Stimulated activated naive CD8-positive, alpha-beta T cell treated with anti-CD3 and anti-CD28 coated beads, Interleukin-15, Interleukin-2, amounts not matched to agents 100 ng/mL and 50 ng/mL, for 24 hours (primary cell): Measurements from ENCODE around the gene NOVA2.

Source experiments
- H3K27ac Mint-ChIP-seq: one replicate; pipeline ENCODE4 v1.8.0; 2021; ENCODE audit warnings: mild to moderate bottlenecking, mixed read lengths
- H3K27me3 Mint-ChIP-seq: one replicate; pipeline ENCODE4 v1.8.0; 2021; ENCODE audit warnings: mixed read lengths
- H3K36me3 Mint-ChIP-seq: one replicate; pipeline ENCODE4 v1.8.0; 2021; ENCODE audit warnings: low read depth, mixed read lengths
- H3K4me1 Mint-ChIP-seq: one replicate; pipeline ENCODE4 v1.8.0; 2021; ENCODE audit warnings: low read depth, mixed read lengths
- H3K4me3 Mint-ChIP-seq: one replicate; pipeline ENCODE4 v1.8.0; 2021; ENCODE audit warnings: mild to moderate bottlenecking, mixed read lengths
- H3K9me3 Mint-ChIP-seq: one replicate; pipeline ENCODE4 v1.8.0; 2021; ENCODE audit warnings: mixed read lengths

Gene NOVA2

DNA sequence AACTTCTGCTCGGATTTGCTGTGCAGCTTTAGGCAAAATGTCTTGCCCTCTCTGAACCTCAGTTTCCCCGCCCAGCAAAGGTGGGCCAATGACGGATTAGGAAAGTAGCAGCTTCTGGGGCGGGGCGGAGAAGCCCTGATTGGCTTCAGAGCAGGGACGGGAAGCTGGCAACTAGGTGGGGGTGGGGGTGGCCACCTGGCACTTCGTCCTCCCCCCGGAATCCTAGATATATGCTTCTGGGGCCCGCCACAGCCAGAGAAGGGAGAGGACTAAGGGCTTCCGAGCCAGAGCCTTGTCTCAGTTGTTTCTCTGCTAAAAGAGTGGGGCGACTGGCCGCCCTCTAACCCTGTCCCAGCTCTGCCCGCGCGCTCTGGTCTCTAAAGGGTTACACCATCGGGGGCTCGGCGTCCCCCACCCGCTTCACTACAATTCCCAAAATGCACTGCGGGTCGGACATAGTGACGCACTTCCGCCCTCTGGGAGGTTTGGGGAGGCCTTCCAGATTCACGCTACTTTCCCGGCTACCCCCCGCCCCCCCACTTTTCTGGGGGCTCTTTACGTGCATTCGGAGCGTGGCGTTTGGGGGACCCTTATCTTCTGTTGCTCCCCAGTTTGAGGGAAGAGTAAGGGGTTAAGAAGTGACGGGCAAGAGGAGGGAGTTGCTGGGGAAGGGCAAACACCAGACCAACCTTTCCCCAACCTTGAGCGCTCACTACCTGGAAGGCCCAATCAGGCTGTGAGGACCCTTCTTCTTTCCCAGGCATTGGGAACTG, 87.1 kb downstream of the NOVA2 start:
- Mint-ChIP-seq H3K27ac (peak overlapping the region; percentile 92), H3K4me1 (peaks cover 29% of the 10 kb centered on the region), H3K36me3 (no peaks in the 10 kb centered on the region), H3K4me3 (peak overlapping the region; percentile 88), H3K9me3 (no peaks in the 10 kb centered on the region), H3K27me3 (no peaks in the 10 kb centered on the region)

DNA sequence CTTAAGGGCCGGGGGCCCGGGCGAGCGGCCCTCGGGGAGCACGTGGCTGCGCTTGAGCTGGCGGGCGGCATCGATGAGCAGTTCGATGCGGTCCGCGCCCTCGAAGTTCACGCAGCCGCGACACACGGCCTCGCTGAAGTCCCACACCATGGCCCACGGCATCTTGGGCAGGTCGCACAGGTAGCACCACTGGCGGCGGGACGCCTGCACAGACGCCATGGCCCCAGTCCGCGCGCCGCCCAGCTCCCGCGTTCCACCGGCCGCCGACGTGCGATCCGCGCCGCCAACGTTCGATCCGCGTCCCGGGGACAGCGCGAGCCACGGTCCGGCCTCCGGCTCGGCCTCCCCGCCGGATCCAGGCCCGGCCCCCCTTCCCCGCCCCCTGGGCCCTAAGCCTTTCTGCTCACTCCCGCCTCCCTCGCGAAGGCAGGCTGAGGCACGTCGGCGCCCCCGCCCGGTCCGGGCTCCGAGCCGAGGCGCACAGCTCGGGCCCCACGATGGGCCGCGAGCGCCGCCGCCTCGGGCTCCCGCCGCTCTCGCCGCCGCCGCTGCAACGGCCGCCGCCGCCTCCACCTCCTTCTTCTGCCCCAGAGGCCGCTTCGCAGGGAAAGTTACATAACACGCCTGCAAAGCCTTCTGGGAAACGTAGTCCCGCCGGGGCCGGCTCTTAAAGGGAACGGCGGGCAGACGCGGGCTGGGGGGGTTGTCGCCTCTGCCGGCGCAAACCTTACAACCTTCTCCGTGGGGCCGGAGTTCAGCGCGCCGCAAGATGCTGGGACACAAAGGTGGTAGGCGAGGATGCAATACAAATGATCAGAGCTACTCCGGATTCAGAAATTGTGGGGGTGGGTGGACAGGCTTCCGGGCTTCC, 87.9 kb downstream of the NOVA2 start, which contains the start of gene IRF2BP1:
IRF2BP1 (minus strand) TSS at position 586 of the 871 bp plus-strand sequence; CDS start at position 219, 367 bp downstream.
- Mint-ChIP-seq H3K4me1 (peaks cover 36% of the 10 kb centered on the region), H3K4me3 (peak within 1 kb of the TSS; percentile 88), H3K9me3 (no peaks in the 10 kb centered on the region), H3K27me3 (no peaks in the 10 kb centered on the region), H3K36me3 (no peaks in the 10 kb centered on the region), H3K27ac (peak within 1 kb of the TSS; percentile 92)

GRCh38 chr19:45884682-45885555, 88.7 kb downstream of the NOVA2 start:
- Mint-ChIP-seq H3K4me1 (peaks cover 36% of the 10 kb centered on the region), H3K27ac (peak overlapping the region; percentile 36)

DNA sequence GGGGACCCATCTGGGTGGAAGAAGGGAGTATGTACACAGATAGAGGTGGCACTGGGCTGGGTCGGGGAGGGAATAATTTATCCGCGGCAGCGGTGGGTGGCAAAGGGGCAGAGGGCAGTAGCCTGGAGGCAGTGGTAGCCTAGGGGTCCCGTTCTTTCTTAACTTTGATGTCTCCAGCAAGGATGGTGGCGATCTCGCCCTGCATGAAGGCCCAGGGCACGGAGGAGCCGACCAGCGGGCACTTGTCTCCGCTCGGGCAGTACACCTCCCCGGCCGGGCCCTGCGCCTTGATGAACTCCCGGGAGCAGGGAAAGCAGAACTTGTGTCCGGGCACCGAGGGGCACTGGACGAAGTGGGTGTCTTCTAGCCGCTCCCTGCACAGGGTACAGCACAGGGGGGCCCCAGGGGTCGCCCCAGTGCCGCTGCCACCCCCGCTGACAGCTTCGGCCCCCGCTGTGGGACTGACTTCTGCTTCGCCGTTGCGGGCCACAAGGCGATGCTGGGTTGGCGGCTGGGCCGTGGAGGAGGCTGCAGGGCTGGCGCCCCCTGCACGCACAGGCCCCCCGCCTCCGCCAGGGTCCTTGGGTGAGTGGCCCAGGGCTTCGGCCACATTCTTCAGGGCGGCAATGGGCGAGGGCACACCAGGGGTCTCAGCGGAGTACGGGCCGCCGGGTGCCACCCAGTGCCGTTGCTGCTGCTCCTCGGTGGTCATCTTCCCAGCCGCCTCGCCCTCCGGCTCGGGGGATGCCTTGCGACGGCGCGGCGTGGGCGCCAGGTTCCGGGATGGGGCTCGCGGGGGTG, 89.6 kb downstream of the NOVA2 start:
- no peaks in the 10 kb centered on the region for H3K9me3 Mint-ChIP-seq

More at GRCh38 chr19:45884682-45885555, 88.7 kb downstream of the NOVA2 start:
- Mint-ChIP-seq H3K4me3 (peak overlapping the region; percentile 69), H3K27me3 (no peaks in the 10 kb centered on the region), H3K9me3 (no peaks in the 10 kb centered on the region), H3K36me3 (no peaks in the 10 kb centered on the region)

More for the DNA sequence above, 89.6 kb downstream of the NOVA2 start:
- Mint-ChIP-seq H3K27ac (no peak overlapping the region), H3K4me3 (peak overlapping the region; percentile 81), H3K27me3 (no peaks in the 10 kb centered on the region), H3K36me3 (no peaks in the 10 kb centered on the region), H3K4me1 (peaks cover 36% of the 10 kb centered on the region)
